ENCODE results near the gene THBD. TPM values are rescaled to one million over a fixed set of nuclear protein-coding genes. Genes with fewer than 3 reads are reported as not detected.

Gene THBD
- total and polyA plus RNA-seq, 2 of the 4 experiments (the other 2 are of a cell fraction) = 0.07 TPM; not detected in 1

GRCh38 chr20:23084282-23084844 lies 34.9 kb upstream of the THBD start:
- in situ Hi-C loops (cut with MboI; ENCODE audit: low sequenced_read_pairs) = loop anchor here (25.0 kb wide), 1 partner anchor 103 kb away; no protein-coding TSS in a partner anchor
- dilution Hi-C loops (cut with HindIII; ENCODE audit: low sequenced_read_pairs, unreplicated experiment) = no loop called here
- Histone ChIP-seq H2BK120ac (ENCODE audit: low read depth, low read length) (no peak overlapping the region), H3K18ac (ENCODE audit: low read depth, low read length) (no peak overlapping the region), H3K9ac (ENCODE audit: low read depth, low read length) (no peak overlapping the region), H3K36me3 (ENCODE audit: control insufficient read depth, insufficient read depth, low read length) (no peaks in the 10 kb centered on the region), H3K4me2 (ENCODE audit: low read depth, low read length) (no peak overlapping the region), H2AK9ac (replicated peaks; ENCODE audit: low read depth, low read length, poor library complexity) (no peak overlapping the region), H3K23ac (ENCODE audit: low read depth, low read length) (no peak overlapping the region), H2BK15ac (ENCODE audit: low read depth, low read length) (no peak overlapping the region), H3K56ac (ENCODE audit: extremely low read depth, insufficient read depth, low read length) (no peak overlapping the region), H4K8ac (ENCODE audit: low read depth in 2 of 2, low read length in 2 of 2) (no peak overlapping the region), H3K14ac (replicated peaks; ENCODE audit: low read depth, low read length) (no peak overlapping the region), H3K79me1 (ENCODE audit: low read depth in 1 of 2, low read length in 2 of 2) (no peaks in the 10 kb centered on the region), H3K9me1 (ENCODE audit: insufficient read depth, low read length) (no peaks in the 10 kb centered on the region), H3K4me3 (ENCODE audit: insufficient read depth, low read depth, low read length) (no peak overlapping the region), H4K5ac (ENCODE audit: low read depth, low read length) (no peak overlapping the region), H2BK20ac (ENCODE audit: low read depth, low read length) (no peak overlapping the region), H3K27ac (ENCODE audit: insufficient read depth, low read length) (no peak overlapping the region), H2BK5ac (ENCODE audit: low read depth, low read length, poor library complexity, severe bottlenecking) (no peak overlapping the region), H3K9me3 (ENCODE audit: control insufficient read depth, insufficient read depth, low read length) (no peaks in the 10 kb centered on the region), H3K4ac (ENCODE audit: low read depth, low read length) (no peak overlapping the region), H2AFZ (replicated peaks; ENCODE audit: low read length, poor library complexity) (no peak overlapping the region), H4K91ac (ENCODE audit: insufficient read depth, low read depth, low read length) (no peak overlapping the region), H4K20me1 (ENCODE audit: insufficient read depth, low read length) (no peaks in the 10 kb centered on the region), H3K27me3 (ENCODE audit: control insufficient read depth, insufficient read depth, low read length) (peaks cover 36% of the 10 kb centered on the region), H2AK5ac (ENCODE audit: low read depth, low read length) (no peak overlapping the region), H3K4me1 (ENCODE audit: control insufficient read depth, insufficient read depth, low read length) (no peaks in the 10 kb centered on the region)
- BruUV-seq (replicated peaks) = no TSS peak
- ChIA-PET POLR2A (ENCODE audit: unreplicated experiment) (no interaction called here), CTCF (no interaction called here)
- WGBS, 2 experiments (ENCODE audit: extremely low coverage in 2 of 2, insufficient read length in 1 of 2) = no CpG with 5 or more reads among the region's 17 CpGs
- TF ChIP-seq RAD21 (IDR thresholded peaks at IDR 0.05; ENCODE audit: low read length) = no peak
- no peak for TF ChIP-seq POLR2A (IDR thresholded peaks at IDR 0.05; ENCODE audit: low read depth, low read length)
- TF ChIP-seq USF2 (IDR thresholded peaks at IDR 0.05; ENCODE audit: low read depth, low read length) = no peak
- TF ChIP-seq, protein P1, sequence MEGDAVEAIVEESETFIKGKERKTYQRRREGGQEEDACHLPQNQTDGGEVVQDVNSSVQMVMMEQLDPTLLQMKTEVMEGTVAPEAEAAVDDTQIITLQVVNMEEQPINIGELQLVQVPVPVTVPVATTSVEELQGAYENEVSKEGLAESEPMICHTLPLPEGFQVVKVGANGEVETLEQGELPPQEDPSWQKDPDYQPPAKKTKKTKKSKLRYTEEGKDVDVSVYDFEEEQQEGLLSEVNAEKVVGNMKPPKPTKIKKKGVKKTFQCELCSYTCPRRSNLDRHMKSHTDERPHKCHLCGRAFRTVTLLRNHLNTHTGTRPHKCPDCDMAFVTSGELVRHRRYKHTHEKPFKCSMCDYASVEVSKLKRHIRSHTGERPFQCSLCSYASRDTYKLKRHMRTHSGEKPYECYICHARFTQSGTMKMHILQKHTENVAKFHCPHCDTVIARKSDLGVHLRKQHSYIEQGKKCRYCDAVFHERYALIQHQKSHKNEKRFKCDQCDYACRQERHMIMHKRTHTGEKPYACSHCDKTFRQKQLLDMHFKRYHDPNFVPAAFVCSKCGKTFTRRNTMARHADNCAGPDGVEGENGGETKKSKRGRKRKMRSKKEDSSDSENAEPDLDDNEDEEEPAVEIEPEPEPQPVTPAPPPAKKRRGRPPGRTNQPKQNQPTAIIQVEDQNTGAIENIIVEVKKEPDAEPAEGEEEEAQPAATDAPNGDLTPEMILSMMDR (conservative IDR thresholded peaks at IDR 0.05; ENCODE audit: low read depth, low read length) = no peak
- TF ChIP-seq BHLHE40 (IDR thresholded peaks at IDR 0.05; ENCODE audit: low read depth, low read length) = no peak
- TF ChIP-seq MAZ (IDR thresholded peaks at IDR 0.05; ENCODE audit: borderline replicate concordance, low read depth, low read length) = no peak
- TF ChIP-seq ELK1 (IDR thresholded peaks at IDR 0.05; ENCODE audit: borderline replicate concordance, low read depth, low read length) = no peak
- no peak for TF ChIP-seq FOS (IDR thresholded peaks at IDR 0.05; ENCODE audit: low read depth, low read length)
- TF ChIP-seq RFX5 (IDR thresholded peaks at IDR 0.05; ENCODE audit: low read depth, low read length) = no peak
- no peak for TF ChIP-seq SMC3 (IDR thresholded peaks at IDR 0.05; ENCODE audit: low read depth, low read length)
- TF ChIP-seq CEBPB (IDR thresholded peaks at IDR 0.05; ENCODE audit: low read depth, low read length) = no peak
- no peak for TF ChIP-seq NFE2L2 (IDR thresholded peaks at IDR 0.05; ENCODE audit: low read depth, low read length)
- TF ChIP-seq MXI1 (IDR thresholded peaks at IDR 0.05; ENCODE audit: borderline replicate concordance, low read depth, low read length) = no peak
- no peak for TF ChIP-seq MAFK (IDR thresholded peaks at IDR 0.05; ENCODE audit: low read depth, low read length)
- no peak for TF ChIP-seq RCOR1 (IDR thresholded peaks at IDR 0.05; ENCODE audit: insufficient replicate concordance, low read length)
- no peak for TF ChIP-seq CHD1 (IDR thresholded peaks at IDR 0.05; ENCODE audit: low read depth, low read length)
- DNase-seq (no peak), ATAC-seq (ENCODE audit: low read depth) (no peak)
- intact Hi-C loops (cut with micrococcal nuclease) = no loop called here
